HG02678 (cell line): ENCODE results near the gene NPAS2.

ENCODE experiments used
- ATAC-seq: cut with Tn5 transposase; IDR thresholded peaks from one replicate; pipeline ENCODE4 v1.9.1; 2021; ENCODE audit warnings: mild to moderate bottlenecking, moderate library complexity; ENCODE audit not compliant: unreplicated experiment

Gene NPAS2

GRCh38 chr2:100819370-100820272 lies at the start of gene NPAS2:
TSS of gene NPAS2 (plus strand) at chr2:100820139. CDS start at chr2:100904755, 84,616 bp downstream.
- ATAC-seq, result no peak

GRCh38 chr2:100771125-100771524 lies 48.8 kb upstream of the NPAS2 start:
- ATAC-seq, result no peak

- no peak for ATAC-seq
These were observed 46.4 kb upstream of the NPAS2 start for GRCh38 chr2:100773538-100773937.

GRCh38 chr2:100776445-100776844 lies 43.5 kb upstream of the NPAS2 start:
- ATAC-seq, result no peak

GRCh38 chr2:100778637-100779450 lies 41.1 kb upstream of the NPAS2 start:
- ATAC-seq, result no peak

- no peak for ATAC-seq
These were observed 40.1 kb upstream of the NPAS2 start for GRCh38 chr2:100779908-100780202.

- no peak for ATAC-seq
These were observed 39.5 kb upstream of the NPAS2 start for GRCh38 chr2:100780203-100781008.

- ATAC-seq, result no peak
These were observed 39.0 kb upstream of the NPAS2 start for GRCh38 chr2:100781009-100781325.

- ATAC-seq, result no peak
These were observed 38.2 kb upstream of the NPAS2 start for GRCh38 chr2:100781523-100782379.

- ATAC-seq, result no peak
These were observed 37.5 kb upstream of the NPAS2 start for GRCh38 chr2:100782380-100782878.

- no peak for ATAC-seq
These were observed 36.0 kb upstream of the NPAS2 start for GRCh38 chr2:100783987-100784386.

- ATAC-seq, result no peak
These were observed 35.3 kb upstream of the NPAS2 start for GRCh38 chr2:100784681-100785080.

GRCh38 chr2:100785626-100786296 lies 34.2 kb upstream of the NPAS2 start:
- ATAC-seq, result no peak

- ATAC-seq, result no peak
These were observed 33.7 kb upstream of the NPAS2 start for GRCh38 chr2:100786297-100786658.

- no peak for ATAC-seq
These were observed 33.0 kb upstream of the NPAS2 start for GRCh38 chr2:100786985-100787384.

- no peak for ATAC-seq
These were observed 30.6 kb upstream of the NPAS2 start for GRCh38 chr2:100789361-100789760.

- no peak for ATAC-seq
These were observed 28.5 kb upstream of the NPAS2 start for GRCh38 chr2:100791294-100791935.

GRCh38 chr2:100791936-100792308 lies 28.0 kb upstream of the NPAS2 start:
- no peak for ATAC-seq

GRCh38 chr2:100793220-100793619 lies 26.7 kb upstream of the NPAS2 start:
- ATAC-seq, result no peak
